Dermis microvascular lymphatic vessel endothelial cell (primary cell): ENCODE results near the gene CACNB3. TPM values are rescaled to one million over a fixed set of nuclear protein-coding genes. Genes with fewer than 3 reads are reported as not detected.
A peak's percentile ranks its signal among the peaks of the same experiment; 100 is the strongest.
"Not testable (repeated sequence)": the region's sequence is repeated elsewhere in the genome, so short reads cannot be mapped to it uniquely, and the experiment has no call there.

Experiments used
- DNase-seq, 2 donors: peaks; one replicate each; pipeline versions ENCODE4 v3.0.0 to v3.0.0-alpha.2; 2010; ENCODE audit warnings: low read depth in 2 of 2
- total RNA-seq: library from RNA; depleted of rRNA; stranded (reverse); fragments of >200 nt; gene quantifications from 2 replicates; pipeline ENCODE4 v1.2.1, GENCODE V29; 2014

Gene CACNB3
- total RNA-seq, 1 donor from 2014 or later: 6.9 TPM

DNA sequence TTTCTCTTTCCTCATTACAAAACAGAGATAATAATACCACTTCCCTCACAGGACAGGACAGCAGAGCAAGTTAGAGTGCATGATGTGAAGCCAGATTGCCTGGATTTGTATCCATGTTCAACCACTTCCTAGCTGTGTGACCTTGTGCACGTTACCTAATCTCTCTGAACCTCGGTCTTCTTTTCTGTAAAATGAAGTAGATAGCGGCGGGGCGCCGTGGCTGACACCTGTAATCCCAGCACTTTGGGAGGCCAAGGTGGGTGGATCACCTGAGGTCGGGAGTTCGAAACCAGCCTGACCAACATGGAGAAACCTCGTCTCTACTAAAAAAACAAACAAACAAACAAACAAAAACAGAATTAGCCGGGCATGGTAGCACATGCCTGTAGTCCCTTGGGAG lies 36.6 kb downstream of the CACNB3 start:
- DNase-seq: not testable (repeated sequence)

- DNase-seq: no peak
These were observed 38.1 kb downstream of the CACNB3 start for GRCh38 chr12:48856379-48856778.

DNA sequence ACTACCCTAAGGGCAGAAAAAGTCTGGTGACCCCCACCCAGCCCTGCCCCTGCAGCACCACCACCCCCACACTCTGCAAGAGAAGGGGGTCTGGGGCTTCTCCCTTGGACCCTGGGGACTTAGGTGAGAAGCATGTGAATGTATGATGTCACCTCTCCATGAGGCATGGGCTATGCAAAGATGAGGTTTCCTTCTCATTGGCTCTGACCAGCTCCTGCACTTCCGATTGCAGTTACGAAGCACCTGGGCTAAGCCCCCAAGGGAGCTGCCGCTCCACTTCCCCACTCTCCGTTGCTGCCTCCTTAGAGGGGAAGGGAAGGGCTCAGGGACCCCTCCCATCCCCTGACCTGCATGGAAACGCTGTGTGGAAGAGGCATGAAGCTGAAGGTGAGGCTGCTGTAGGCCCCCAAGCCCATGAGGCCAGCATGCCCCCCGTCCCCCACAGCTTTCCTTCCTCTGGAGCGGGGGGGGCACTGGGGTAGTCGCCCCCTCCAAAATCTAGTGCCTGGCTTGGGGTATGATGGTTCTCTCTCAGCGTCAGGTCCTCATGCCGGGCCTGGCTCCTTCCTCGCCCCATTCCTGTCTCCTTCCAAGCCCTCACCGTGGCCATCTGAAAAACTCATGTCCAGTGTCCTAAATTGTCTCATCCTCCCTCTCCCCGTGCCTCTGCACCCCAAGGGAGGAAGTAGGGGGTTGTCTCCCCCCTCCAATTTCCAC lies 39.1 kb downstream of the CACNB3 start:
- no peak for DNase-seq

DNA sequence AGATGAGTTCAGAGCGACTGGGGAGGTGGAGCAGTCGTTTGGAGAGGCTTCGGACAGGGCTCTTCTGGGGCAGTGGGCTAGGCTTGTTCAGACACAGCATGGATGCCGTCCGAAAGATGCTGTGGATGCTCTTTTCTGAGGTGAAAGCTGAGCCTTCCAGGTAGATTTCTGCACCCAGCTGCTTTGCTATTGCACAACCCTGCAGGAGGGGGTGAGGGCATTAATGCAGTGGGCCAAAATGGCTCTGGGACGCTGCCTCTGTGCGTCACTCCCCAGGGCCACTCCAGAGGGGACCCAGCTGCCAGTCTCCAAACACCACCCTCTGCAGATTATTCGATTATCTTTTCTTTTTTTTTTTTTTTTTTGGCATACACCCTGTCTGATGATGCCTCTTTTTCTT lies 39.7 kb downstream of the CACNB3 start:
- no peak for DNase-seq

DNA sequence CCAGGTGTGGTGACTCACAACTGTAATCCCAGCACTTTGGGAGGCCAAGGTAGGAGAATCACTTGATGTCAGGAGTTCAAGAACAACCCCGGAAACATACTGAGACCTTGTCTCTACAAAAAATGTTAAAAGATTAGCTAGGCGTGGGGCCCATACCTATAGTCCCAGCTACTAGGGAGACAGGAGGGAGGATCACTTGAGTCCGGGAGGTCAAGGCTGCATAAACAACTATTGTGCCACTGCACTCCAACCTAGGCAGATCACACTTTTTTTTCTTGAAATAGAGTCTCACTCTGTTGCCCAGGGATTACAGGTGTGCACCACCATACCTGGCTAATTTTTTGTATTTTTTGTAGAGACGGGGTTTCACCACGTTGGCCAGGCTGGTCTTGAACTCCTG lies 41.3 kb downstream of the CACNB3 start:
- no peak for DNase-seq

- DNase-seq: not testable (repeated sequence)
These were observed 41.9 kb downstream of the CACNB3 start for GRCh38 chr12:48860236-48860635.

GRCh38 chr12:48861111-48861510 lies 42.8 kb downstream of the CACNB3 start:
- DNase-seq: peak in 1 of 2 donors; percentile 35

DNA sequence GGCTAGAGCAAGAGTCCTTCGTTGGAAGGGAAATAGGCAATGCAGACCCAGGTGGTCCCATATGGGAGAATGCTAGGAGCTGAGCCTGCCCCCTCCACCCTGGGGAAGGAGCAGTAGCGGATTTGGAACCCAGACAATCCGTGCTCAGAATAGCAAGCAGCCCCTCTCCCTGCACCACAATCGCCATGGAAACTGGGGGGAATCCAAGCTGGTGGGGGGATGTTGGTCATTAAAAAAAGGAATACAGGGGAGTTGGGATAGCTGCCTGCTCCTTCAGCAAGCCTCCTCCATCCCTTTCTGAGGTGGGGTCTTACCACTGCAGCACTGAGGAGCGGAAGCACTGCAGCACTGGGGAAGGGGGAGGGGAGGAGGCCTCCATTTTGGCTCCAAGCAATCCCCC lies 44.5 kb downstream of the CACNB3 start:
- no peak for DNase-seq

DNA sequence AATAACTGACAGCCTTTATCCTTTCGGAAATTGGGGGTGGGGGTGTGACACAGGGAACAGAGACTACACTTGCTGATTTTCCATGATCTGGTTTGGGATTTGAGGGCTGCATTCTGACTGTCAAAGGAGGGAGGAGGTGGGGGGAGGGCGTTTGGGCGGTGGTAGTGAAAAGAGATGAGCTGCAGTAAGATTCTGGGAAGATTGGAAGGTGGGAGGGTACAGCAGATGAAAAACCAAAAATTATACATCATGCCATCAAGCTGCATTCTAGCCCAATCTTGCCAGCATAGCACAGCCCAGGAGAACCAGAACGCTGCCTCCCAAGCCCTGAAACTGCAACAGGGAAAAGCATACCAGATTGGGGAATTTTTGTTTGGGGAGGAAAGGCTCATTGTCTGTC lies 45.0 kb downstream of the CACNB3 start:
- no peak for DNase-seq

DNA sequence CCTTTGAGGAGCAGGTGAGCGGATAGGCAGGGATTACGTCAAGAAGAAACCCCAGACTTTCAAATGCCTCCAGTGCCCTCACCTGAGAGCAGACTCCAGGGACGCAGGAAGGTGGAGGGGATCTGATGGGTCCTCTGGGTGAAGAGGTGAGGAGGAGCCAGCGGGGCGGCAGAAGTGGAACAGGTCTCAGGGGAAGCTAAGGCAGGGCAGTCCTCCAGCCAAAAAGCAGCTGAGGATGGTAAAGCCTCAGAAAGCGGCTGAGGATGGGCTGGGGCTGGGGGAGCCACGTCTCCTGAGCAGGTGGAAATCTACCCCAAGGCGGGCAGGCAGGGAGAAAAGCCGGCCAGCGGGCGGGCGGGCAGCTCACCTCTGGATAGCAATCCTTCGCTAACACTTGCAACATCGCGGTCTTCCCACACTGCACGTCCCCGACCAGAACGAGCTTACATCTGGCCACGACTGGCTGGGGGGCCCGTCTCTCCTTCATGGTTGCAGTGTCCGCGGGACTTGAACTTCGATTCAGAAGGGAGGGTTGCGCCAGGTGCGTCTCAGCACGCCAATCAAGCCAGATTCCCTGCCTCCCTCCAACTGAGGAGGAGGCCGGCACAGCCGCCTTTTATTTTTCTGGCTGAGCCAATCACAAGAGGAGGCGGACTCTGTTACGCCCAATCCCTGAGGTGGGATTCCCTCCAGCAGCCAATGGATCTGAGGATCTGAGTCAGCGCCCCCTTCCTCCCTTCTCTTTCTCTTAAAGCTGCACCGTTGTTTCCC lies 47.2 kb downstream of the CACNB3 start, which contains the start of gene RND1:
Gene RND1, minus strand, starts transcription at position 590 of the 771 bp plus-strand sequence. Its CDS starts 103 bp downstream, at position 487.
- DNase-seq: peak; percentile 93 to 98

DNA sequence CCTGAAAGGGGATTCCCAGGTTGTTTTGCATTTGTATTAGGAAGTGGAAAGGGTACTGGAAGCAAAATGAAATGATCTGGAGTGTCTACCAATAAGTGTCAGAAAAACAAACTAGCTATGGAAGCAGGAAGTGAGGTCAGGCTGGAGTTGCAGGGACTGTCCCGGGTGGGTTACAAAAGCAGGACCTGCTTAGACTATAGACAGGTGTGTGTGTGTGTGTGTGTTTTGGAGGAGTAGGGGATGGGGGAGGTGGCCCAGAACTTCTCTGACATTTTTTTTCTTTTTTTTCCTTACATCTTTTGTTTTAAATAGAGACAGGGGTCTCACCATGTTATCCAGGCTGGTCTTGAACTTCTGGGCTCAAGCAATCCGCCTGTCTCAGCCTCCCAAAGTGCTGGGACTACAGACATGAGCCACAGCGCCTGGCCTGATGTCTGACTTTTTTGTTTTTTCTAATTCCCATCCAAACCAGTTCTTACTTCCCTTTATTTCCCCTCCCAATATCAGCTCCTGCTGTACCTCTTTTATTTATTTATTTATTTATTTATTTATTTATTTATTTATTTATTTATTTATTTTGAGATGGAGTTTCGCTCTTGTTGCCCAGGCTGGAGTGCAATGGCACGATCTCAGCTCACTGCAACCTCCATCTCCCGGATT lies 47.9 kb downstream of the CACNB3 start:
- DNase-seq: no peak

DNA sequence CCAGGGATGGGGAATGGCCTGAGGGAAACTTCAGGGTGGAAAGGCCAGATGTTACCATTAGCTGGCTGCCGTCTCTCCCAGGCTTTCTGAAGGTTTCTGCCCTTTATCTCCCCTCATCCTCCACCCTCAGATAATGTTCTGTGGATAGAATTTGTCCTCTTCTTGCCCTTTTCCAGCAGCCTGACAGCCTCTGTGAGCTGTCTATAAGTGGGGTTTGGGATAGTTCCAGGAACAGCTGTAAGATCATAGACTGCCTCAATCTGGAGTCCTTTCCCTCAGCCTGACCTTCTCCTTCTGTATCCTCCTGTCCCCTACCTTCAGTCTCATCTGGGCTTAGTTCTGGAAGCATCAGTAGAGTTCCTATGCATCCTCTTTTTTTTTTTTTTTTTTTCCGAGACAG lies 50.2 kb downstream of the CACNB3 start:
- no peak for DNase-seq

DNA sequence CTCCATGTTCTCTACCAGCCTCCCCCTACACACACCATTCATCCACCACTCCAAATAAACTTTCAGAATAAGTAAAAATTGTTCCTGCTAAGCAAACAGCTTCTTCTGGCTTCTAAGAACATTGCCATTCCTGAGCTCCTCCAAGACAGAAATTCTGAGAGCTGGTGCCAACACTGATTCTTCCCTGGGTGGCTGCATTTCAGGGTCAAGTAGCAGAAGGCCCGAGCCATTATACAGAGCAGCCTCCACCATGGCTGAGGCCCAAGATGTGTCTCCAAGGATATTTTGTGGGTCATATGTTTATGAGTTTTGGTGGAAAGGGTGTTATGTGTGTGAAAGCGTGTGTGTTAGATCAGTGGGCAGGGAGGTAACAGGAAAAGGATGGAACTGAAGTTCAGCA lies 50.9 kb downstream of the CACNB3 start:
- DNase-seq: no peak

DNA sequence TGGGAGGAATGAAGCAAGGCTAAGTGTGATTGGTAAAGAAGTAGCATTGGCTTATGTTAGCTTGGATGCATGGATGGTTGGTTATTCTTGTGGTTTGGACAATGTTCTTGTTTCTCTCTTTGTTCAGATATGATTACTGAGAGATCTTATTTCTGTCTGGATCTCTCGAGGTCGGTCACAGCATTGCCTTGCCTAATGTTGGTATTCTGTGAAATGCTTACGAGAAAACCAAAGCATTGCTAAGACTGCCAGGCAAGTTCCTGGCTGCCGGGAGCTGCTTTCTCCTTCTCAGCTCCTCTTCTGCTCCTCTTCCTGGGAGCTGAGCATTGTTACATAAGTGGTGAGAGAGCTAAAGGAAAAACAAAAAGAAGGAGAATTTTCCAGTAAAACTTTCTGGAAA lies 54.8 kb downstream of the CACNB3 start:
- no peak for DNase-seq

- DNase-seq: not testable (repeated sequence)
These were observed 55.2 kb downstream of the CACNB3 start for GRCh38 chr12:48873534-48873933.

DNA sequence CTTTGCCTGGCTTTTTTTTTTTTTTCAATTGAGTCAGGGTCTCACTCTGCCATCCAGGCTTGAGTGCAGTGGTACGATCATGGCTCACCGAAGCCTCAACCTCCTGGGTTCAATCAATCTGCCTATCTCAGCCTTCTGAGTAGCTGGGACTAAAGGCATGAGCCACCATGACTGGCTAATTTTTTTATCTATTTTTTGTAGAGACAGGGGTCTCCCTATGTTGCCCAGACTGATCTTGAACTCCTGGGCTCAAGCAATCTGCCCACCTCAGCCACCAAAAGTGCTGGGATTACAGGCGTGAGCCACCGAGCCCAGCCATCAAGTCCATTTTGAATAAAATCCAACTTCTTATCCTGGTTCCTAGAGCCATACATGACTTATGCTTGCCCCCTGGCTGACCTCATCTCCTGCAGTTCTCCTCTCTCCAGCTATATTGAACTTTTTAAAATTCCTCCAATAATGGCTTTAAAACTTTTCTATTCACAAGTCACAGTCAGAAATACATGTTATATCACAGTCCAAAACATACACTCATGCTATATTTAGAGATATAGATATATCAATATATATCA lies 57.7 kb downstream of the CACNB3 start:
- no peak for DNase-seq

Other genes with a start within 250 kb of the CACNB3 start
- gene LALBA, start 248.4 kb upstream of the CACNB3 start, total RNA-seq: not detected in 2 replicates
- gene KANSL2, start 136.3 kb upstream of the CACNB3 start, total RNA-seq: 31.1 and 43.0 TPM in 2 replicates
- 17.7 and 21.0 TPM in 2 replicates for gene CCNT1, start 101.8 kb upstream of the CACNB3 start, total RNA-seq
- 27.2 and 35.7 TPM in 2 replicates for gene ADCY6, start 29.4 kb upstream of the CACNB3 start, total RNA-seq
- 60.0 and 67.6 TPM in 2 replicates for gene DDX23, start 33.7 kb downstream of the CACNB3 start, total RNA-seq
- 3.2 and 6.1 TPM in 2 replicates for gene RND1, start 47.4 kb downstream of the CACNB3 start, total RNA-seq
- gene FKBP11, start 107.0 kb downstream of the CACNB3 start, total RNA-seq: 9.9 and 12.3 TPM in 2 replicates
- gene ARF3, start 139.0 kb downstream of the CACNB3 start, total RNA-seq: 40.7 and 50.4 TPM in 2 replicates
- gene WNT10B, start 153.2 kb downstream of the CACNB3 start, total RNA-seq: 0.13 TPM in 2 replicates
- not detected in 2 replicates for gene WNT1, start 159.8 kb downstream of the CACNB3 start, total RNA-seq
- under 0.01 and 0.13 TPM in 2 replicates for gene DDN, start 180.9 kb downstream of the CACNB3 start, total RNA-seq
- gene PRKAG1, start 200.3 kb downstream of the CACNB3 start, total RNA-seq: 37.4 and 44.5 TPM in 2 replicates
- 20.0 and 34.0 TPM in 2 replicates for gene KMT2D, start 242.3 kb downstream of the CACNB3 start, total RNA-seq